ENCODE data around the gene DMXL2. TPM values are rescaled to one million over a fixed set of nuclear protein-coding genes. Genes with fewer than 3 reads are reported as not detected.
A peak's percentile ranks its signal among the peaks of the same experiment; 100 is the strongest.

The DMXL2 gene
- total and polyA plus RNA-seq, 9 of the 15 experiments (the other 6 are each of a cell fraction or from before 2014, with no cell fraction given) = 9.3 to 57.7 (median 30.7) TPM

- TF ChIP-seq ZNF174 (CRISPR knock-in tag; IDR thresholded peaks at IDR 0.05) = no peak
- TF ChIP-seq YY1 (IDR thresholded peaks at IDR 0.05; ENCODE audit: borderline replicate concordance in 1 of 3, control insufficient read depth in 1 of 3, extremely low read depth in 1 of 3, insufficient read depth in 3 of 3, insufficient read length in 1 of 3, insufficient replicate concordance in 2 of 3, low read depth in 1 of 3, low read length in 2 of 3) = peak in 1 of 3 experiments; percentile 75
- peak; percentile 64 for TF ChIP-seq ZBTB12 (CRISPR knock-in tag; IDR thresholded peaks at IDR 0.05)
- no peak for TF ChIP-seq MIER1 (IDR thresholded peaks at IDR 0.05; ENCODE audit: low read depth)
- TF ChIP-seq ZNF184 (CRISPR knock-in tag; IDR thresholded peaks at IDR 0.05) = no peak
- TF ChIP-seq CEBPG (CRISPR knock-in tag; IDR thresholded peaks at IDR 0.05) = no peak
- peak; percentile 11 to 12; a peak in 1 of 4 replicates for TF ChIP-seq CEBPG (tag; conservative IDR thresholded peaks at IDR 0.05 in 1 of 2, IDR thresholded peaks at IDR 0.05 in 1 of 2)
- no peak for TF ChIP-seq ZNF778 (CRISPR knock-in tag; IDR thresholded peaks at IDR 0.05)
- TF ChIP-seq ZNF398 (CRISPR knock-in tag; IDR thresholded peaks at IDR 0.05) = no peak
- peak in 1 of 3 experiments; percentile 63; a peak in 2 of 6 replicates for TF ChIP-seq ZBTB11 (CRISPR knock-in tag; IDR thresholded peaks at IDR 0.05)
- TF ChIP-seq FOSL1 (tag; conservative IDR thresholded peaks at IDR 0.05) = peak; percentile 62
- TF ChIP-seq BDP1 (IDR thresholded peaks at IDR 0.05; ENCODE audit: insufficient read depth, insufficient read length) = no peak
- TF ChIP-seq CHAMP1 (IDR thresholded peaks at IDR 0.05) = peak; percentile 44
- peak; percentile 75 for TF ChIP-seq KLF1 (tag; IDR thresholded peaks at IDR 0.05)
- TF ChIP-seq RUNX1 (IDR thresholded peaks at IDR 0.05; ENCODE audit: low read depth) = no peak
Observed at GRCh38 chr15:51652084-51652668, 29.6 kb upstream of the DMXL2 start (continued).
